ENCODE results near the gene SCAMP2. TPM values are rescaled to one million over a fixed set of nuclear protein-coding genes. Genes with fewer than 3 reads are reported as not detected.

SCAMP2 gene
- total and polyA plus RNA-seq, 10 of the 15 experiments (the other 5 are each of a cell fraction or from before 2014, with no cell fraction given): 10.9 to 158 (median 99.6) TPM

- FAIRE-seq: no peak
- SMC1A ChIA-PET (ENCODE audit: uncharacterized antibody, unreplicated experiment): interaction anchor here (0.5 to 1.9 kb wide), 4 partner anchors 17 to 80 kb away, joined by 3 to 9 read pairs (median 4); no protein-coding TSS in a partner anchor
- CTCF ChIA-PET: interaction anchor here (0.6 to 6.3 kb wide), 4 partner anchors 54 to 193 kb away, joined by 3 to 53 read pairs (median 5); no protein-coding TSS in a partner anchor
Observed at GRCh38 chr15:74827614-74828013, 45.6 kb downstream of the SCAMP2 start.

More at GRCh38 chr15:74827614-74828013, 45.6 kb downstream of the SCAMP2 start:
- ChIA-PET RAD21 (ENCODE audit: unreplicated experiment) (interaction anchor here (0.9 to 1.0 kb wide), 2 partner anchors 58 to 74 kb away, joined by 3 read pairs; no protein-coding TSS in a partner anchor), POLR2A (interaction anchor here (0.9 kb wide), 1 partner anchor 76 kb away, joined by 8 read pairs; no protein-coding TSS in a partner anchor)
- no peaks in the 10 kb centered on the region for H4K20me1 ChIP-seq (ENCODE audit: control insufficient read depth, insufficient read depth)
- no peak overlapping the region for H3K4me2 ChIP-seq (ENCODE audit: control insufficient read depth, insufficient read depth)
- H3K27ac ChIP-seq (ENCODE audit: control insufficient read depth, insufficient read depth): no peak overlapping the region
- H3K4me1 ChIP-seq (ENCODE audit: control insufficient read depth, insufficient read depth, low read length): no peaks in the 10 kb centered on the region
- H3K36me3 ChIP-seq (ENCODE audit: control insufficient read depth in 2 of 2, insufficient read depth in 2 of 2, low read length in 1 of 2): no peaks in the 10 kb centered on the region
- TF ChIP-seq MTA3 (IDR thresholded peaks at IDR 0.05; ENCODE audit: borderline replicate concordance, low read length) (no peak), ATF2 (IDR thresholded peaks at IDR 0.05; ENCODE audit: low read length) (no peak), SREBF2 (IDR thresholded peaks at IDR 0.05; ENCODE audit: low read length) (no peak), TAF1 (IDR thresholded peaks at IDR 0.05; ENCODE audit: borderline replicate concordance, low read depth, low read length) (no peak), IKZF2 (IDR thresholded peaks at IDR 0.05) (no peak), SRF (IDR thresholded peaks at IDR 0.05; ENCODE audit: low read depth in 2 of 2, low read length in 2 of 2) (no peak), E2F8 (IDR thresholded peaks at IDR 0.05; ENCODE audit: low read depth, partially characterized antibody) (no peak), FOXK2 (IDR thresholded peaks at IDR 0.05) (no peak), BHLHE40 (IDR thresholded peaks at IDR 0.05; ENCODE audit: borderline replicate concordance in 1 of 2, low read depth in 2 of 2, low read length in 1 of 2) (no peak), RUNX3 (IDR thresholded peaks at IDR 0.05; ENCODE audit: low read length) (no peak), GABPA (IDR thresholded peaks at IDR 0.05; ENCODE audit: low read depth) (no peak), ZNF217 (IDR thresholded peaks at IDR 0.05) (no peak), SIX5 (IDR thresholded peaks at IDR 0.05; ENCODE audit: low read depth, low read length, severe bottlenecking) (no peak), SPI1 (IDR thresholded peaks at IDR 0.05; ENCODE audit: borderline replicate concordance, insufficient read depth, low read depth, low read length) (no peak)
- TF ChIP-seq, protein P1, sequence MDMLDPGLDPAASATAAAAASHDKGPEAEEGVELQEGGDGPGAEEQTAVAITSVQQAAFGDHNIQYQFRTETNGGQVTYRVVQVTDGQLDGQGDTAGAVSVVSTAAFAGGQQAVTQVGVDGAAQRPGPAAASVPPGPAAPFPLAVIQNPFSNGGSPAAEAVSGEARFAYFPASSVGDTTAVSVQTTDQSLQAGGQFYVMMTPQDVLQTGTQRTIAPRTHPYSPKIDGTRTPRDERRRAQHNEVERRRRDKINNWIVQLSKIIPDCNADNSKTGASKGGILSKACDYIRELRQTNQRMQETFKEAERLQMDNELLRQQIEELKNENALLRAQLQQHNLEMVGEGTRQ (IDR thresholded peaks at IDR 0.05; ENCODE audit: borderline replicate concordance, low read depth, low read length): no peak
- TF ChIP-seq, protein P2, sequence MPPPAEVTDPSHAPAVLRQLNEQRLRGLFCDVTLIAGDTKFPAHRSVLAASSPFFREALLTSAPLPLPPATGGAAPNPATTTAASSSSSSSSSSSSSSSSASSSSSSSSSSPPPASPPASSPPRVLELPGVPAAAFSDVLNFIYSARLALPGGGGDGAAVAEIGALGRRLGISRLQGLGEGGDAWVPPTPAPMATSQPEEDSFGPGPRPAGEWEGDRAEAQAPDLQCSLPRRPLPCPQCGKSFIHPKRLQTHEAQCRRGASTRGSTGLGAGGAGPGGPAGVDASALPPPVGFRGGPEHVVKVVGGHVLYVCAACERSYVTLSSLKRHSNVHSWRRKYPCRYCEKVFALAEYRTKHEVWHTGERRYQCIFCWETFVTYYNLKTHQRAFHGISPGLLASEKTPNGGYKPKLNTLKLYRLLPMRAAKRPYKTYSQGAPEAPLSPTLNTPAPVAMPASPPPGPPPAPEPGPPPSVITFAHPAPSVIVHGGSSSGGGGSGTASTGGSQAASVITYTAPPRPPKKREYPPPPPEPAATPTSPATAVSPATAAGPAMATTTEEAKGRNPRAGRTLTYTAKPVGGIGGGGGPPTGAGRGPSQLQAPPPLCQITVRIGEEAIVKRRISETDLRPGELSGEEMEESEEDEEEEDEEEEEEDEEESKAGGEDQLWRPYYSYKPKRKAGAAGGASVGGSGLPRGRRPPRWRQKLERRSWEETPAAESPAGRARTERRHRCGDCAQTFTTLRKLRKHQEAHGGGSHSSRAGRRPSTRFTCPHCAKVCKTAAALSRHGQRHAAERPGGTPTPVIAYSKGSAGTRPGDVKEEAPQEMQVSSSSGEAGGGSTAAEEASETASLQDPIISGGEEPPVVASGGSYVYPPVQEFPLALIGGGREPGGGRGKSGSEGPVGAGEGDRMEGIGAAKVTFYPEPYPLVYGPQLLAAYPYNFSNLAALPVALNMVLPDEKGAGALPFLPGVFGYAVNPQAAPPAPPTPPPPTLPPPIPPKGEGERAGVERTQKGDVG (CRISPR knock-in tag; IDR thresholded peaks at IDR 0.05): no peak
- H3K79me2 ChIP-seq (ENCODE audit: control insufficient read depth, insufficient read depth, low read length): no peaks in the 10 kb centered on the region
- peaks cover 0 to 16% of the 10 kb centered on the region in 2 experiments; a peak in 3 of 4 replicates for H3K27me3 ChIP-seq (replicated peaks in 1 of 2; ENCODE audit: control insufficient read depth in 2 of 2, insufficient read depth in 2 of 2, low read length in 1 of 2)
- intact Hi-C loops (cut with micrococcal nuclease; ENCODE audit: unreplicated experiment): no loop called here
- no TSS peak for BruUV-seq (replicated peaks)
- H3K9ac ChIP-seq (ENCODE audit: control insufficient read depth, insufficient read depth, low read length): no peak overlapping the region
- H3K9me3 ChIP-seq (replicated peaks; ENCODE audit: control insufficient read depth, insufficient read depth, low read length): no peaks in the 10 kb centered on the region
- 9% methylated on average over 5 of the region's 5 CpGs for WGBS (ENCODE audit: insufficient coverage, insufficient replicate concordance, low lambda C conversion rate, missing lambda C conversion rate)
- H3K4me3 ChIP-seq: no peak overlapping the region
- in situ Hi-C loops (cut with MboI): no loop called here
- H2AFZ ChIP-seq (ENCODE audit: control insufficient read depth, low read depth, low read length): no peak overlapping the region
- ATAC-seq (no peak), DNase-seq (ENCODE audit: low read depth, low spot score) (no peak)
